HepG2 (cell line): ENCODE data around the gene TOR4A. TPM values are rescaled to one million over a fixed set of nuclear protein-coding genes. Genes with fewer than 3 reads are reported as not detected.

ENCODE experiments used
- ARID4A ChIP-seq: sonication (generic); formaldehyde crosslinking; IDR thresholded peaks from 2 replicates; pipeline ENCODE4 v1.5.0; 2020; ENCODE audit warnings: mild to moderate bottlenecking, missing genetic modification reagents, borderline replicate concordance
- CHCHD3 ChIP-seq: sonication (generic); formaldehyde crosslinking; IDR thresholded peaks from 2 replicates; pipeline ENCODE4 v1.8.0; 2022; ENCODE audit warnings: mild to moderate bottlenecking, missing genetic modification reagents, moderate library complexity
- FOXO1 ChIP-seq: sonication (generic); formaldehyde crosslinking; IDR thresholded peaks from 2 replicates; pipeline ENCODE4 v1.4.0; 2020; ENCODE audit warnings: missing genetic modification reagents
- HNF4A ChIP-seq: sonication (generic); formaldehyde crosslinking; IDR thresholded peaks from 2 replicates; pipeline ENCODE4 v1.4.0; 2020; ENCODE audit warnings: missing genetic modification reagents
- KLF16 ChIP-seq, 2 experiments: sonication (generic) in 1 of 2; formaldehyde crosslinking in 1 of 2; IDR thresholded peaks; 2 replicates each; pipeline versions ENCODE4 v1.6.1 to v1.8.0; 2016 to 2023; ENCODE audit warnings: missing genetic modification reagents in 2 of 2, missing compliant biosample characterization in 1 of 2
- MATR3 ChIP-seq: sonication (generic); formaldehyde crosslinking; IDR thresholded peaks from 2 replicates; pipeline ENCODE4 v1.4.0; 2020; ENCODE audit warnings: missing genetic modification reagents
- NFE2L2 ChIP-seq: fragments of 150-350 bp; IDR thresholded peaks from 2 replicates; pipeline ENCODE4 v1.6.1; 2014; ENCODE audit warnings: low read length
- NR2C2 ChIP-seq: sonication (generic); formaldehyde crosslinking; IDR thresholded peaks from 2 replicates; pipeline ENCODE4 v1.4.0; 2020; ENCODE audit warnings: missing genetic modification reagents, mild to moderate bottlenecking, moderate library complexity, borderline replicate concordance
- PLRG1 ChIP-seq: fragments of 450-650 bp; conservative IDR thresholded peaks from 2 replicates; pipeline ENCODE4 v1.6.1; 2016
- PPARG ChIP-seq: conservative IDR thresholded peaks from 2 replicates; pipeline ENCODE4 v1.6.1; 2016; ENCODE audit warnings: missing biosample characterization, missing genetic modification reagents
- PRDM4 ChIP-seq: sonication (generic); formaldehyde crosslinking; IDR thresholded peaks from 2 replicates; pipeline ENCODE4 v1.9.0; 2021; ENCODE audit warnings: missing genetic modification reagents, borderline replicate concordance
- SP140L ChIP-seq: sonication (generic); formaldehyde crosslinking; IDR thresholded peaks from 2 replicates; pipeline ENCODE4 v1.4.0; 2020; ENCODE audit warnings: missing genetic modification reagents, borderline replicate concordance
- THAP11 ChIP-seq: IDR thresholded peaks from 2 replicates; pipeline ENCODE4 v1.6.1; 2016; ENCODE audit warnings: missing biosample characterization, missing genetic modification reagents
- ZFP36 ChIP-seq: fragments of 150-350 bp; IDR thresholded peaks from 2 replicates; pipeline ENCODE4 v1.6.1; 2018; ENCODE audit warnings: borderline replicate concordance, low read length, low read depth; ENCODE audit not compliant: partially characterized antibody
- ZNF383 ChIP-seq: sonication (generic); formaldehyde crosslinking; IDR thresholded peaks from 2 replicates; pipeline ENCODE4 v1.4.0; 2020; ENCODE audit warnings: missing genetic modification reagents, mild to moderate bottlenecking, borderline replicate concordance
- ZNF510 ChIP-seq: sonication (generic); formaldehyde crosslinking; IDR thresholded peaks from 2 replicates; pipeline ENCODE4 v1.4.0; 2020; ENCODE audit warnings: low read depth, mild to moderate bottlenecking, missing genetic modification reagents
- ZNF543 ChIP-seq: sonication (generic); formaldehyde crosslinking; IDR thresholded peaks from 2 replicates; pipeline ENCODE4 v1.4.0; 2020; ENCODE audit warnings: mild to moderate bottlenecking, missing genetic modification reagents
- ZNF564 ChIP-seq: sonication (generic); formaldehyde crosslinking; IDR thresholded peaks from 2 replicates; pipeline ENCODE4 v1.8.1; 2023; ENCODE audit warnings: mild to moderate bottlenecking, missing genetic modification reagents
- polyA plus RNA-seq, 8 experiments: library from polyadenylated mRNA; depleted of rRNA in 3 of 8; stranded (reverse) in 7 of 8; unstranded in 1 of 8; fragments of >200 nt; fragmentation: Illumina TruSeq in 4 of 8; extraction: Trizol in 4 of 8; gene quantifications; 2 replicates each; pipeline versions ENCODE4 v1.2.1 to v1.2.3, GENCODE V29; 2011 to 2016; ENCODE audit warnings: low read depth in 4 of 8, missing spikeins in 1 of 8, mixed read lengths in 1 of 8; ENCODE audit not compliant: insufficient read depth in 1 of 8
- total RNA-seq, 5 experiments: library from RNA; depleted of rRNA; stranded (reverse); fragments of >200 nt; fragmentation: Illumina TruSeq; extraction: Trizol; gene quantifications; 2 replicates each; pipeline ENCODE4 v1.2.3, GENCODE V29; 2016; ENCODE audit warnings: low read depth in 1 of 5
- TF ChIP-seq, protein P1 (sequence below): sonication (generic); formaldehyde crosslinking; IDR thresholded peaks from 2 replicates; pipeline ENCODE4 v1.9.0; 2021; ENCODE audit warnings: missing genetic modification reagents, borderline replicate concordance

TOR4A gene
- total and polyA plus RNA-seq, 2 of the 13 experiments (the other 11 are each of a cell fraction or from before 2014, with no cell fraction given) = 11.1 to 14.2 TPM

DNA sequence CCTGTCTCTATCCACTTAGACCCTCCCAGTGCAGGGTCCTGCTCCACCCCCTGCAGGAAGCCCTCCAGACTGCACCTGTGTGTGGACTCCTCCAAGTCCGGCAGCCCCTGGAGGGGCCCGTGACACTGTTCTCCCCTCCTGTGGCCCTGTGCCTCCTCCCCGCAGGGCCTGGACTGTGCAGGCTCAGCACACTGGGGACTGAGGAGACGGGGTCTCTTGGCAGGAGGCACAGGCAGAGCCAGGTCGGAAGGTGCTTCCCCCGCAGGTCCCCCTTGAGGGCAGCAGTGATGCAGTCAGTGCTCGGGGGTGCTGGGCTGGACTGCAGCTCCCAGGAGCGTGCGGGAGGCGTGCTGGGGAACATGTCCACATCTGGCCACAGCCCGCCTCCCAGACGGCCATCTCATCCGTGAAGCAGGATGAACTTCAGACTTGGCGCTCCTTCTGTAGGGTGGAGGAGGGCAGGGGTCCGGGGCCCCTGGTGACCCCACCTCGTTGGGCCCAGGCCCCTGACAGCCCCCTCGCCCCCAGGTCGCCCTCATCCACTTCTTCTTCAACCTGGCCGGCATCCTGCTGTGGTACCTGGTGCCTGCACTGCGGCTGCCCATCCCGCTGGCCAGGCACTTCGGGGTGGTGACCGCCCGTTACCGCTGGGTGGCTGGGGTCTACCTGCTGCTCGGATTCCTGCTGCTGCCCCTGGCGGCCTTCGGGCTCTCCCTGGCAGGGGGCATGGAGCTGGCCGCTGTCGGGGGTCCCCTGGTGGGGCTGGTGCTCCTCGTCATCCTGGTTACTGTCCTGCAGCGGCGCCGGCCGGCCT is 41.9 kb upstream of the TOR4A start (continued):
- TF ChIP-seq MATR3 (CRISPR knock-in tag) (no peak), ZNF564 (CRISPR knock-in tag) (peak; percentile 47; the same call in 1 of the 2 replicates), THAP11 (peak; percentile 35; the same call in 1 of the 2 replicates), HNF4A (CRISPR knock-in tag) (peak; percentile 38; the same call in 1 of the 2 replicates), KLF16 (CRISPR knock-in tag; IDR thresholded peaks at IDR 0.05) (no peak), NFE2L2 (no peak), ARID4A (CRISPR knock-in tag) (no peak), ZNF510 (CRISPR knock-in tag) (no peak), CHCHD3 (no peak), ZNF383 (no peak), PLRG1 (no peak), ZNF543 (CRISPR knock-in tag) (no peak; the same call in 1 of the 2 replicates), ZFP36 (peak; percentile 57), PRDM4 (CRISPR knock-in tag) (no peak), FOXO1 (CRISPR knock-in tag) (no peak), PPARG (CRISPR knock-in tag) (no peak), NR2C2 (CRISPR knock-in tag) (no peak), SP140L (no peak)
- TF ChIP-seq, protein P1, sequence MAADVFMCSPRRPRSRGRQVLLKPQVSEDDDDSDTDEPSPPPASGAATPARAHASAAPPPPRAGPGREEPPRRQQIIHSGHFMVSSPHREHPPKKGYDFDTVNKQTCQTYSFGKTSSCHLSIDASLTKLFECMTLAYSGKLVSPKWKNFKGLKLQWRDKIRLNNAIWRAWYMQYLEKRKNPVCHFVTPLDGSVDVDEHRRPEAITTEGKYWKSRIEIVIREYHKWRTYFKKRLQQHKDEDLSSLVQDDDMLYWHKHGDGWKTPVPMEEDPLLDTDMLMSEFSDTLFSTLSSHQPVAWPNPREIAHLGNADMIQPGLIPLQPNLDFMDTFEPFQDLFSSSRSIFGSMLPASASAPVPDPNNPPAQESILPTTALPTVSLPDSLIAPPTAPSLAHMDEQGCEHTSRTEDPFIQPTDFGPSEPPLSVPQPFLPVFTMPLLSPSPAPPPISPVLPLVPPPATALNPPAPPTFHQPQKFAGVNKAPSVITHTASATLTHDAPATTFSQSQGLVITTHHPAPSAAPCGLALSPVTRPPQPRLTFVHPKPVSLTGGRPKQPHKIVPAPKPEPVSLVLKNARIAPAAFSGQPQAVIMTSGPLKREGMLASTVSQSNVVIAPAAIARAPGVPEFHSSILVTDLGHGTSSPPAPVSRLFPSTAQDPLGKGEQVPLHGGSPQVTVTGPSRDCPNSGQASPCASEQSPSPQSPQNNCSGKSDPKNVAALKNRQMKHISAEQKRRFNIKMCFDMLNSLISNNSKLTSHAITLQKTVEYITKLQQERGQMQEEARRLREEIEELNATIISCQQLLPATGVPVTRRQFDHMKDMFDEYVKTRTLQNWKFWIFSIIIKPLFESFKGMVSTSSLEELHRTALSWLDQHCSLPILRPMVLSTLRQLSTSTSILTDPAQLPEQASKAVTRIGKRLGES (CRISPR knock-in tag) = 0 out of 2 replicates have a peak, but pooled peaks have one; percentile 42
